SK-N-SH treated with all-trans-retinoic acid at 6 μM for 48 hours (cell line): ENCODE results near the gene LRRC28.

Source experiments
- ARNTL ChIP-seq: fragments of 450-650 bp; formaldehyde crosslinking; IDR thresholded peaks from 2 replicates; pipeline ENCODE4 v1.5.0; 2020; ENCODE audit warnings: low read depth, mild to moderate bottlenecking, moderate library complexity, borderline replicate concordance
- BACH2 ChIP-seq: fragments of 250-450 bp; sonication (Bioruptor Pico); IDR thresholded peaks from 2 replicates; pipeline ENCODE4 v1.9.0; 2021; ENCODE audit warnings: mild to moderate bottlenecking, borderline replicate concordance
- CREB5 ChIP-seq: fragments of 250-450 bp; sonication (Bioruptor Pico); IDR thresholded peaks from 2 replicates; pipeline ENCODE4 v1.5.1; 2020; ENCODE audit warnings: low read depth, mild to moderate bottlenecking, moderate library complexity
- ISL1 ChIP-seq: fragments of 250-450 bp; sonication (Bioruptor Pico); IDR thresholded peaks from 2 replicates; pipeline ENCODE4 v2.1.2; 2022; ENCODE audit warnings: mild to moderate bottlenecking, moderate library complexity
- PPARA ChIP-seq: fragments of 250-450 bp; sonication (Bioruptor Pico); IDR thresholded peaks from 2 replicates; pipeline ENCODE4 v1.5.0; 2020; ENCODE audit warnings: mild to moderate bottlenecking, borderline replicate concordance
- RARB ChIP-seq: fragments of 250-450 bp; sonication (Bioruptor Pico); IDR thresholded peaks from 2 replicates; pipeline ENCODE4 v1.8.0; 2021; ENCODE audit warnings: mild to moderate bottlenecking, moderate library complexity
- TCF4 ChIP-seq: fragments of 250-450 bp; sonication (Bioruptor Pico); IDR thresholded peaks from 2 replicates; pipeline ENCODE4 v1.8.0; 2021; ENCODE audit warnings: mild to moderate bottlenecking, moderate library complexity, borderline replicate concordance
- ZC3H10 ChIP-seq: fragments of 250-450 bp; sonication (Bioruptor Pico); IDR thresholded peaks from 2 replicates; pipeline ENCODE4 v1.5.1; 2021; ENCODE audit warnings: mild to moderate bottlenecking, moderate library complexity
- TF ChIP-seq, protein P1 (sequence below): fragments of 250-450 bp; sonication (Bioruptor Pico); IDR thresholded peaks from 2 replicates; pipeline ENCODE4 v1.5.0; 2020; ENCODE audit warnings: mild to moderate bottlenecking, moderate library complexity

- TF ChIP-seq ZC3H10 (CRISPR knock-in tag) (no peak), PPARA (no peak), RARB (CRISPR knock-in tag) (no peak), ISL1 (no peak), BACH2 (CRISPR knock-in tag) (no peak), ARNTL (CRISPR knock-in tag) (no peak), CREB5 (no peak), TCF4 (CRISPR knock-in tag) (no peak)
- TF ChIP-seq, protein P1, sequence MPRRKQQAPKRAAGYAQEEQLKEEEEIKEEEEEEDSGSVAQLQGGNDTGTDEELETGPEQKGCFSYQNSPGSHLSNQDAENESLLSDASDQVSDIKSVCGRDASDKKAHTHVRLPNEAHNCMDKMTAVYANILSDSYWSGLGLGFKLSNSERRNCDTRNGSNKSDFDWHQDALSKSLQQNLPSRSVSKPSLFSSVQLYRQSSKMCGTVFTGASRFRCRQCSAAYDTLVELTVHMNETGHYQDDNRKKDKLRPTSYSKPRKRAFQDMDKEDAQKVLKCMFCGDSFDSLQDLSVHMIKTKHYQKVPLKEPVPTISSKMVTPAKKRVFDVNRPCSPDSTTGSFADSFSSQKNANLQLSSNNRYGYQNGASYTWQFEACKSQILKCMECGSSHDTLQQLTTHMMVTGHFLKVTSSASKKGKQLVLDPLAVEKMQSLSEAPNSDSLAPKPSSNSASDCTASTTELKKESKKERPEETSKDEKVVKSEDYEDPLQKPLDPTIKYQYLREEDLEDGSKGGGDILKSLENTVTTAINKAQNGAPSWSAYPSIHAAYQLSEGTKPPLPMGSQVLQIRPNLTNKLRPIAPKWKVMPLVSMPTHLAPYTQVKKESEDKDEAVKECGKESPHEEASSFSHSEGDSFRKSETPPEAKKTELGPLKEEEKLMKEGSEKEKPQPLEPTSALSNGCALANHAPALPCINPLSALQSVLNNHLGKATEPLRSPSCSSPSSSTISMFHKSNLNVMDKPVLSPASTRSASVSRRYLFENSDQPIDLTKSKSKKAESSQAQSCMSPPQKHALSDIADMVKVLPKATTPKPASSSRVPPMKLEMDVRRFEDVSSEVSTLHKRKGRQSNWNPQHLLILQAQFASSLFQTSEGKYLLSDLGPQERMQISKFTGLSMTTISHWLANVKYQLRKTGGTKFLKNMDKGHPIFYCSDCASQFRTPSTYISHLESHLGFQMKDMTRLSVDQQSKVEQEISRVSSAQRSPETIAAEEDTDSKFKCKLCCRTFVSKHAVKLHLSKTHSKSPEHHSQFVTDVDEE (CRISPR knock-in tag) = no peak
These were observed 3.1 kb upstream of the LRRC28 start for GRCh38 chr15:99248000-99248715.
